Fibroblast of lung (primary cell): ENCODE data around the gene MDC1. TPM values are rescaled to one million over a fixed set of nuclear protein-coding genes. Genes with fewer than 3 reads are reported as not detected.
"Not testable (repeated sequence)": the region's sequence is repeated elsewhere in the genome, so short reads cannot be mapped to it uniquely, and the experiment has no call there.

ENCODE experiments used
- DNase-seq, 2 donors: peaks; one replicate each; pipeline versions ENCODE4 v3.0.0 to v3.0.0-alpha.2; 2010; ENCODE audit warnings: low read depth in 2 of 2
- H2AFZ ChIP-seq: 2 replicates; pipeline ENCODE4 v1.5.1; 2012; ENCODE audit warnings: low read length, control low read depth, inconsistent platforms
- H3K27ac ChIP-seq: 2 replicates; pipeline ENCODE4 v1.5.1; 2011; ENCODE audit warnings: low read length, control low read depth; ENCODE audit not compliant: insufficient read depth
- H3K27me3 ChIP-seq: 2 replicates; pipeline ENCODE4 v1.5.1; 2011; ENCODE audit warnings: mild to moderate bottlenecking, low read length; ENCODE audit not compliant: control insufficient read depth, insufficient read depth
- H3K36me3 ChIP-seq: 2 replicates; pipeline ENCODE4 v1.5.1; 2011; ENCODE audit warnings: low read length; ENCODE audit not compliant: control insufficient read depth, insufficient read depth
- H3K4me1 ChIP-seq: 2 replicates; pipeline ENCODE4 v1.5.1; 2011; ENCODE audit warnings: low read length; ENCODE audit not compliant: control insufficient read depth, insufficient read depth; ENCODE audit errors: extremely low read depth
- H3K4me2 ChIP-seq: 2 replicates; pipeline ENCODE4 v1.5.1; 2011; ENCODE audit warnings: low read length, control low read depth; ENCODE audit not compliant: insufficient read depth; ENCODE audit errors: extremely low read depth
- H3K4me3 ChIP-seq, 4 experiments: fragments of 200-600 bp in 1 of 4; sonication (generic) in 1 of 4; replicated peaks in 1 of 4; 2 replicates each; pipeline ENCODE4 v1.5.1; 2011 to 2016; ENCODE audit warnings: low read length in 4 of 4, low read depth in 3 of 4, mild to moderate bottlenecking in 3 of 4, control low read depth in 2 of 4, inconsistent platforms in 1 of 4, mixed read lengths in 1 of 4; ENCODE audit not compliant: insufficient read depth in 1 of 4; ENCODE audit errors: control extremely low read depth in 1 of 4
- H3K79me2 ChIP-seq: 2 replicates; pipeline ENCODE4 v1.5.1; 2012; ENCODE audit warnings: mild to moderate bottlenecking, low read length, inconsistent platforms; ENCODE audit not compliant: control insufficient read depth, insufficient read depth
- H3K9ac ChIP-seq: 2 replicates; pipeline ENCODE4 v1.5.1; 2011; ENCODE audit warnings: mild to moderate bottlenecking, low read length, control low read depth; ENCODE audit not compliant: insufficient read depth
- H3K9me3 ChIP-seq: 2 replicates; pipeline ENCODE4 v1.5.1; 2012; ENCODE audit warnings: low read depth, low read length; ENCODE audit not compliant: control insufficient read depth, insufficient read depth
- H4K20me1 ChIP-seq: 2 replicates; pipeline ENCODE4 v1.5.1; 2011; ENCODE audit warnings: low read length; ENCODE audit not compliant: control insufficient read depth, insufficient read depth; ENCODE audit errors: extremely low read depth
- EZH2 ChIP-seq: IDR thresholded peaks from 2 replicates; pipeline ENCODE4 v1.5.1; 2012; ENCODE audit warnings: low read length, control low read depth, mild to moderate bottlenecking; ENCODE audit errors: missing control alignments
- polyA plus RNA-seq, 2 donors: library from polyadenylated mRNA; depleted of rRNA in 1 of 2; stranded (reverse) in 1 of 2; unstranded in 1 of 2; fragments of >200 nt; gene quantifications; 2 replicates each; pipeline ENCODE4 v1.2.1, GENCODE V29; 2011 to 2012; ENCODE audit warnings: missing spikeins in 1 of 2
- total RNA-seq: library from RNA; depleted of rRNA; stranded (reverse); fragments of >200 nt; gene quantifications from 2 replicates; pipeline ENCODE4 v1.2.1, GENCODE V29; 2014
- TF ChIP-seq, protein P1 (sequence below), 2 donors: IDR thresholded peaks in 1 of 2; conservative IDR thresholded peaks in 1 of 2; 1 replicate in 1 of 2; 2 replicates in 1 of 2; pipeline ENCODE4 v1.5.1; 2011 to 2012; ENCODE audit warnings: low read length in 2 of 2, control low read depth in 1 of 2, inconsistent platforms in 1 of 2, low read depth in 1 of 2, mild to moderate bottlenecking in 1 of 2

MDC1 gene
- total and polyA plus RNA-seq, 2 donors (not counting 1 experiment from before 2014, with no cell fraction given) = 3.3 to 5.0 TPM

DNA sequence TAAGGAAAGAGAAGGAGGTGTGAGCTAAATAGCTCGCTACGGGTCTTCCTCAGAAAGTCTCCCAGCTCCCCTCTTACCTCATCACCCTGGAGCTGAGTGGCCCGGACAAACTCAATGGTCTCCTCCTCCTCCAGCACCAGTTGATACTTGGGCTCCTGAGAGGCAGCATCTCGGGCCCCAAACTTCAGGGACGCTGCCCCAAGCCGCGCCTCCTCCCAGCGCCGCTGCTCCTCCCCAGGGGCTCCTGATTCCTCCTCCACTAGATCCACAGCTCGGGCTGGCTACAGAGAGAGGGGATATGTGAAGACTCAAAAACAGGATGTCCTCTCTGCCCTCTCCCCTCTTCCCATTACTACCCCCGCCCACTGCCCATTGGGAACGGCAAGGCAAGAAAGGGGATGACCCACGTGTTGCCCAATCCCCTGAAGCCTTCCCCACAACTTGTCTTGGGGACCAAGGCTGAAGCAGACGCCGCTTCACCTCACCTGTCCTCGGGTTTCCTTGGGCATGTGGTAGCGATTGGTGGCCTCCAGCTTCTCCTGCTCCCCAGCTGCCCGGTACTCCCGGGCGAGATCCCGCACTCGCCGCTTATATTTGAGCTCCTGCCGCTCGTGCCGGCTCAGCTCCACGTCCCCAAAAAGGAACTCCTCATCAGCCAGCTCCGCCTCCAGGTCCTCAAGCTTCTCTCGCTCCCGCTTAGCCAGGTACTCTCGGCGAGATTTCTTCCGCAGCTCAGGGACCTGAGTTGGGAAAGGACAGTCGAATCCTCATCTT is 51.9 kb downstream of the MDC1 start:
- no peak overlapping the region for H3K9ac ChIP-seq

DNA sequence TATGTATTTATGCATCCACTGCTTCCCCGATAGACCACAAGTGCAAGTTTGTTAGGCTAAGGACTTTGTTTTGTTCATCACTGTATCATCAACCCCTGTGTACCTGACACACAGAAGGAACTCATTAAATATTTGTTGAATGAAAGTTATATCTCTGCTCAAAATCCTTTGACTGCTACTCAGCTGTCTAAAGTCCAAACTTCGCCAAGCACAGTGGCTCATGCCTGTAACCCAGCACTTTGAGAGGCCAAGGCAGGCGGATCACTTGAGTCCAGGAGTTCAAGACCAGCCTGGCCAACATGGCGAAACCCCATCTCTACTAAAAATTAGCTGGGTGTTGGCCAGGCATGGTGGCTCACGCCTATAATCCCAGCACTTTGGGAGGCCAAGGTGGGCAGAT is 59.2 kb downstream of the MDC1 start:
- H3K9ac ChIP-seq, H2AFZ ChIP-seq, DNase-seq, H3K4me3 ChIP-seq, H3K79me2 ChIP-seq, H3K4me2 ChIP-seq, H3K4me1 ChIP-seq, H3K9me3 ChIP-seq, H3K27ac ChIP-seq, H3K27me3 ChIP-seq, H4K20me1 ChIP-seq: not testable (repeated sequence)
- peaks cover 20% of the 10 kb centered on the region for H3K36me3 ChIP-seq

More for the DNA sequence above, 51.9 kb downstream of the MDC1 start:
- H2AFZ ChIP-seq = no peak overlapping the region
- TF ChIP-seq EZH2 = no peak
- TF ChIP-seq, protein P1, sequence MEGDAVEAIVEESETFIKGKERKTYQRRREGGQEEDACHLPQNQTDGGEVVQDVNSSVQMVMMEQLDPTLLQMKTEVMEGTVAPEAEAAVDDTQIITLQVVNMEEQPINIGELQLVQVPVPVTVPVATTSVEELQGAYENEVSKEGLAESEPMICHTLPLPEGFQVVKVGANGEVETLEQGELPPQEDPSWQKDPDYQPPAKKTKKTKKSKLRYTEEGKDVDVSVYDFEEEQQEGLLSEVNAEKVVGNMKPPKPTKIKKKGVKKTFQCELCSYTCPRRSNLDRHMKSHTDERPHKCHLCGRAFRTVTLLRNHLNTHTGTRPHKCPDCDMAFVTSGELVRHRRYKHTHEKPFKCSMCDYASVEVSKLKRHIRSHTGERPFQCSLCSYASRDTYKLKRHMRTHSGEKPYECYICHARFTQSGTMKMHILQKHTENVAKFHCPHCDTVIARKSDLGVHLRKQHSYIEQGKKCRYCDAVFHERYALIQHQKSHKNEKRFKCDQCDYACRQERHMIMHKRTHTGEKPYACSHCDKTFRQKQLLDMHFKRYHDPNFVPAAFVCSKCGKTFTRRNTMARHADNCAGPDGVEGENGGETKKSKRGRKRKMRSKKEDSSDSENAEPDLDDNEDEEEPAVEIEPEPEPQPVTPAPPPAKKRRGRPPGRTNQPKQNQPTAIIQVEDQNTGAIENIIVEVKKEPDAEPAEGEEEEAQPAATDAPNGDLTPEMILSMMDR (conservative IDR thresholded peaks at IDR 0.05 in 1 of 2, IDR thresholded peaks at IDR 0.05 in 1 of 2; ENCODE audit: low read depth in 1 of 2, low read length in 2 of 2) = no peak
- H3K79me2 ChIP-seq = no peaks in the 10 kb centered on the region
- no peak overlapping the region for H3K4me3 ChIP-seq
- H4K20me1 ChIP-seq = no peaks in the 10 kb centered on the region
- no peaks in the 10 kb centered on the region for H3K4me1 ChIP-seq
- DNase-seq = no peak
- H3K9me3 ChIP-seq = no peaks in the 10 kb centered on the region
- H3K27me3 ChIP-seq = no peaks in the 10 kb centered on the region
- peaks cover 20% of the 10 kb centered on the region for H3K36me3 ChIP-seq
- no peak overlapping the region for H3K27ac ChIP-seq
- H3K4me2 ChIP-seq = no peak overlapping the region

DNA sequence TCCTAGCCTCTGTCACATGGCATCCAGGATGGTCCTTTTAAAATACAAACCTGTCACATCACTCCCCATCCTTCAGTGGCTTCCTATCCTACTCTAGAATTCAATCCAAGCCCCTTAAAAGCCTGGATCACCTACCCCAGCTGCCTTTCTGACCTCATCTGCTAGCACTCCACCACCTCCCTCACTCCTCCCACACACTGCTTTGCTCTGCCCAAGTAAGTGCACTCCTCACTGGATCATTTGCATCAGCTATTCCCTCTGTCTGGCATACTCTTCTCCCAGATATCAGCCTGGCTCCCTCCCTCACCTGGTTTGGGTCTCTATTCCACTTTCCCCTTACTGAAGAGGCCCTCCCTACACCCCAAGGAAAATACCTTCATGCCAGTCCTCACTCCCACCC is 59.6 kb downstream of the MDC1 start:
- DNase-seq = no peak
- TF ChIP-seq, protein P1 (conservative IDR thresholded peaks at IDR 0.05 in 1 of 2, IDR thresholded peaks at IDR 0.05 in 1 of 2; ENCODE audit: low read depth in 1 of 2, low read length in 2 of 2) = no peak
- no peak for TF ChIP-seq EZH2
- no peak overlapping the region for H3K4me3 ChIP-seq
- no peak overlapping the region for H3K9ac ChIP-seq
- no peaks in the 10 kb centered on the region for H3K4me1 ChIP-seq
- H3K27me3 ChIP-seq = no peaks in the 10 kb centered on the region
- no peak overlapping the region for H2AFZ ChIP-seq
- H3K4me2 ChIP-seq = no peak overlapping the region
- no peaks in the 10 kb centered on the region for H3K9me3 ChIP-seq
- H4K20me1 ChIP-seq = no peaks in the 10 kb centered on the region
- peaks cover 19% of the 10 kb centered on the region for H3K36me3 ChIP-seq
- no peaks in the 10 kb centered on the region for H3K79me2 ChIP-seq
- no peak overlapping the region for H3K27ac ChIP-seq
